K562 (cell line): ENCODE measurements around the gene VPS4A.

ENCODE experiments used
- KDM1A ChIP-seq, 2 experiments: fragments of 450-650 bp; IDR thresholded peaks; 2 replicates each; pipeline ENCODE4 v1.6.1; 2016; ENCODE audit warnings: mild to moderate bottlenecking in 2 of 2
- POLR2A ChIP-seq: fragments of 450-650 bp; conservative IDR thresholded peaks from 2 replicates; pipeline ENCODE4 v1.6.1; 2016
- PRPF4 ChIP-seq: fragments of 200-400 bp; formaldehyde crosslinking; IDR thresholded peaks from one replicate; pipeline ENCODE4 v1.6.1; 2017; ENCODE audit warnings: low read length, low read depth, mild to moderate bottlenecking; ENCODE audit not compliant: insufficient read depth, poor library complexity, severe bottlenecking
- TF ChIP-seq, protein P1 (sequence below), 3 experiments: IDR thresholded peaks in 2 of 3; conservative IDR thresholded peaks in 1 of 3; 2 replicates each; pipeline ENCODE4 v1.5.1; 2011 to 2012; ENCODE audit warnings: low read length in 3 of 3, mild to moderate bottlenecking in 3 of 3, control low read depth in 2 of 3, improper control_type of control experiment in 1 of 3, inconsistent platforms in 1 of 3, low read depth in 1 of 3, mixed read lengths in 1 of 3, moderate library complexity in 1 of 3; ENCODE audit not compliant: insufficient read depth in 2 of 3

DNA sequence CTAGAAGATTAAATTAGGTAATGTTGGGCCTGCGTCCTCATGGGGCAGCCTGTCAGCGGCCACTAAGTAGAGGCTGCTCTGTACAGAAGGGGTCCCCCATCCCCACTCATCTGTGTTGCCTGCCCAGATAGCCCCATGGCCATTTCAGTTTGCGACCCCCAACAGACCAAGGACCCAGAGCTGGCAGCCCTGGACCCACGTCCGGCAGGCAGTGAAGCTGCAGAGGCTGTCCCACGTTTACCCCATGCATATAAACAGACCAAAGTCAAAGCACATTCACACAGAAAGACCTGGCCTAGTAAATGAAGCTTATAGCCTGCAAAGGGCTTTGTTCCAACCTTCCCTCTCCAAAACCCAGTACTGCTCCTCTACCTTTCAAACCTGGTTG lies 14.6 kb downstream of the VPS4A start:
- no peak for TF ChIP-seq KDM1A (IDR thresholded peaks at IDR 0.05)
- TF ChIP-seq, protein P1, sequence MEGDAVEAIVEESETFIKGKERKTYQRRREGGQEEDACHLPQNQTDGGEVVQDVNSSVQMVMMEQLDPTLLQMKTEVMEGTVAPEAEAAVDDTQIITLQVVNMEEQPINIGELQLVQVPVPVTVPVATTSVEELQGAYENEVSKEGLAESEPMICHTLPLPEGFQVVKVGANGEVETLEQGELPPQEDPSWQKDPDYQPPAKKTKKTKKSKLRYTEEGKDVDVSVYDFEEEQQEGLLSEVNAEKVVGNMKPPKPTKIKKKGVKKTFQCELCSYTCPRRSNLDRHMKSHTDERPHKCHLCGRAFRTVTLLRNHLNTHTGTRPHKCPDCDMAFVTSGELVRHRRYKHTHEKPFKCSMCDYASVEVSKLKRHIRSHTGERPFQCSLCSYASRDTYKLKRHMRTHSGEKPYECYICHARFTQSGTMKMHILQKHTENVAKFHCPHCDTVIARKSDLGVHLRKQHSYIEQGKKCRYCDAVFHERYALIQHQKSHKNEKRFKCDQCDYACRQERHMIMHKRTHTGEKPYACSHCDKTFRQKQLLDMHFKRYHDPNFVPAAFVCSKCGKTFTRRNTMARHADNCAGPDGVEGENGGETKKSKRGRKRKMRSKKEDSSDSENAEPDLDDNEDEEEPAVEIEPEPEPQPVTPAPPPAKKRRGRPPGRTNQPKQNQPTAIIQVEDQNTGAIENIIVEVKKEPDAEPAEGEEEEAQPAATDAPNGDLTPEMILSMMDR (IDR thresholded peaks at IDR 0.05 in 2 of 3, conservative IDR thresholded peaks at IDR 0.05 in 1 of 3; ENCODE audit: insufficient read depth in 2 of 3, low read depth in 1 of 3, low read length in 3 of 3) = no peak
- TF ChIP-seq PRPF4 = no peak
- no peak for TF ChIP-seq POLR2A
